ENCODE data around the gene HCCS.

DNA sequence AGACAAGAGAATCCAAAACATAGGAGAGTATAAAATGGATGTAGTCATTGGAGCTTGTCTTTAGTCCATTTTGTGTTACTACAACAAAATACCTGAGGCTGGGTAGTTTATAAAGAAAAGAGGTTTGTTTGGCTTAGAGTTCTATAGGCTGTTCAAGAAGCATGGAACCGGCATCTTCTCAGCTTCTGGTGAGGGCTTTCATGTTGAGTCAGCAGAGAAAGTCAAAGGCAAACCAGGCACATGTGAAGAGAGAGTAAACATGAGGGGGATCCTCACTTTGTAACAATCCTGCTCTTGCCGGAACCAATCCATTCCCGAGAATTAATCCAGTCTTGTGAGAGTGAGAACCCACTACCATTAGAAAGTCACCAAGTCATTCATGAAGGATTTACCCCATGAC, 8.1 kb upstream of the HCCS start:
- no peak for TF ChIP-seq CTCF (IDR thresholded peaks at IDR 0.05; ENCODE audit: low read length)
- TF ChIP-seq EZH2 (IDR thresholded peaks at IDR 0.05; ENCODE audit: borderline replicate concordance, low read length): no peak

Data from OCI-LY1 (cell line).